Thymus (tissue), 11 donors: Measurements from ENCODE around the gene RAB44. TPM values are rescaled to one million over a fixed set of nuclear protein-coding genes. Genes with fewer than 3 reads are reported as not detected.

ENCODE experiments used
- DNase-seq, 9 donors: peaks; one replicate each; pipeline ENCODE4 v3.0.0-alpha.2; 2013; ENCODE audit warnings: low spot score in 9 of 9, low read depth in 6 of 9, missing footprints in 1 of 9
- H3K27ac ChIP-seq, 2 donors: one replicate each; pipeline ENCODE4 v1.5.1; 2013; ENCODE audit warnings: control low read depth in 1 of 2, low read depth in 1 of 2, low read length in 1 of 2, mild to moderate bottlenecking in 1 of 2, moderate library complexity in 1 of 2
- H3K27me3 ChIP-seq, 2 donors: one replicate each; pipeline ENCODE4 v1.5.1; 2013; ENCODE audit warnings: low read length in 1 of 2; ENCODE audit not compliant: control insufficient read depth in 2 of 2, insufficient read depth in 1 of 2
- H3K36me3 ChIP-seq, 2 donors: one replicate each; pipeline ENCODE4 v1.5.1; 2013; ENCODE audit warnings: low read length in 1 of 2, mild to moderate bottlenecking in 1 of 2, moderate library complexity in 1 of 2; ENCODE audit not compliant: control insufficient read depth in 2 of 2, insufficient read depth in 2 of 2
- H3K4me1 ChIP-seq, 2 donors: one replicate each; pipeline ENCODE4 v1.5.1; 2013; ENCODE audit warnings: low read length in 2 of 2; ENCODE audit not compliant: control insufficient read depth in 2 of 2, insufficient read depth in 2 of 2
- H3K4me3 ChIP-seq, 2 donors: one replicate each; pipeline ENCODE4 v1.5.1; 2013; ENCODE audit warnings: low read length in 2 of 2, control low read depth in 1 of 2, mild to moderate bottlenecking in 1 of 2
- H3K9me3 ChIP-seq, 2 donors: one replicate each; pipeline ENCODE4 v1.5.1; 2013; ENCODE audit warnings: low read length in 1 of 2, mild to moderate bottlenecking in 1 of 2; ENCODE audit not compliant: control insufficient read depth in 2 of 2, insufficient read depth in 1 of 2
- WGBS: extraction: QIAGEN DNeasy Blood & Tissue Kit; methylation state at CpG from one replicate; pipeline ENCODE4 v1.1.7; 2013; 5-methylcytosine and 5-hydroxymethylcytosine counted together
- polyA plus RNA-seq: library from polyadenylated mRNA; stranded (reverse); fragments of 200-250 nt; gene quantifications from one replicate; pipeline ENCODE4 v1.2.3, GENCODE V29; 2013
- total RNA-seq: library from RNA; stranded (reverse); fragments of 120-200 nt; gene quantifications from one replicate; pipeline ENCODE4 v1.2.4, GENCODE V29; 2013
- donor health status: healthy.

Gene RAB44
- total and polyA plus RNA-seq, 2 donors, result 0.27 to 0.28 TPM

DNA sequence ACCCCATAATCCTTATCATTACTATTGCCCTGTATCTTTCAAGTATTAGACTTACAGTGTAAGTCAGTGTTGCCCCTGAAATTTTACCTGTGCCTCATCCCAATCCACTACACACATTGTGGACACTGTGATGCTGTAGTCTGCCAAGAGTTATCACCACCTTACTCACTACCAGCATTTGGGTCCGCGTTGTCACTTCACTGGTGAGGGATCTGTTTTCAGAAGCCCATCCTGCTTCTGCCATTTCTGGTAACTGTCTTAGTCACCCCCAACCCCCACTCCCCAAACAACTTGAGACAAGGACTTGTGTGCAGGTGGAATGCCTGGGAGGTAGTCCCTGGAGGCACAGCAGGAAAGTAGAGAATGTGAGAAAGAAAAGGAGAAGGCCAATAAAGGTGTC, 6.0 kb upstream of the RAB44 start:
- no peak for DNase-seq
- peaks cover 0 to 4% of the 10 kb centered on the region in 2 donors for H3K36me3 ChIP-seq
- H3K4me3 ChIP-seq, result no peak overlapping the region
- peaks cover 0 to 11% of the 10 kb centered on the region in 2 donors for H3K4me1 ChIP-seq
- H3K27ac ChIP-seq, result no peak overlapping the region
- H3K27me3 ChIP-seq, result no peaks in the 10 kb centered on the region
- 97% methylated on average over 2 of the region's 2 CpGs for WGBS
- H3K9me3 ChIP-seq, result no peaks in the 10 kb centered on the region

- peak in 1 of 9 donors; percentile 45 for DNase-seq
- 17% methylated on average over 3 of the region's 3 CpGs for WGBS
- Histone ChIP-seq H3K27ac (no peak overlapping the region), H3K4me3 (no peak overlapping the region), H3K36me3 (no peaks in the 10 kb centered on the region), H3K9me3 (peaks cover 0 to under 1% of the 10 kb centered on the region in 2 donors), H3K27me3 (no peaks in the 10 kb centered on the region), H3K4me1 (peaks cover 0 to 9% of the 10 kb centered on the region in 2 donors)
Observed at GRCh38 chr6:36692220-36692619, 5.4 kb upstream of the RAB44 start.

DNA sequence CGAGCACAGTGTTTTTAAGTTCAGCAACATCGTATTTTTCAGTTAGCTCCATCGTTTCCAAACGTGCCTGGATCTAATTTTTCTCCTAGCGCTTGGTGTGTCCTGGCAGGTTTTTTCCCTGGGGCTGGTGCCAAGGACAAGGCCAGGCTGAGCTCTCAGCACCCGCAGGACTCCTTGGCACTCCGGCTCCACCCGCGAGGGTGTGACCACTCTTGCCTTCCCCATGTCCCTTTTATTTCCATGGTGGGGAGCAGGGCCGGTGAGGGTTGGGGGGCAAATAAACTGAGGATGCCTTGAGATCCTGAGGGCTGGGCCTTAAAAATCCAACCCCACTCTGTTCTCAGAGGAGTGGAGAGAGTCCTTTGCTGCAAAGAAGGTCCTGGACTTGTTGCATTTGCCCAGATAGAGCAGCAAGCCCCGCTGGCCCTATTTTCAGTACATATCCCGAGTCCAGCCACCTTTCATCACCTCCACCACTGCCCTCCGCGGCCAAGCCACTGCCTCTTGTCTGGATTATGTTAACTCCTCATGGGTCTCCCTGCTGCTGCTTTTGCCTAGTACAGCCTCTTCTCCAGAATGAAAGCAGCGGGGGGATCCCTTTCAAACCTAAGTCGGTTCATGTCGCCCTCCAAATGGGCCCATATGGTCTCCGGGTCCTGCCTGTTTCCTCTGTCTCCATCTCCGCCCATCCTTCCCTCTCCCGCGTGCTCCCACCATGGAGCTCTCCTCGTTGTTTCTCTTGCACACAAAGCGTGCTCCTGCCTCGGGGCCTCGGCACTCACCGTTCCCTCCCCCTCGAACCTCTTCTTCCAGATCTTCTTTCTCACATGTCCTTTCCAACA, 4.5 kb upstream of the RAB44 start:
- Histone ChIP-seq H3K27ac (no peak overlapping the region), H3K4me1 (peaks cover 0 to 9% of the 10 kb centered on the region in 2 donors), H3K9me3 (peaks cover 0 to 4% of the 10 kb centered on the region in 2 donors), H3K4me3 (no peak overlapping the region), H3K36me3 (no peaks in the 10 kb centered on the region), H3K27me3 (no peaks in the 10 kb centered on the region)
- DNase-seq, result no peak
- 96% methylated on average over 27 of the region's 27 CpGs for WGBS

DNA sequence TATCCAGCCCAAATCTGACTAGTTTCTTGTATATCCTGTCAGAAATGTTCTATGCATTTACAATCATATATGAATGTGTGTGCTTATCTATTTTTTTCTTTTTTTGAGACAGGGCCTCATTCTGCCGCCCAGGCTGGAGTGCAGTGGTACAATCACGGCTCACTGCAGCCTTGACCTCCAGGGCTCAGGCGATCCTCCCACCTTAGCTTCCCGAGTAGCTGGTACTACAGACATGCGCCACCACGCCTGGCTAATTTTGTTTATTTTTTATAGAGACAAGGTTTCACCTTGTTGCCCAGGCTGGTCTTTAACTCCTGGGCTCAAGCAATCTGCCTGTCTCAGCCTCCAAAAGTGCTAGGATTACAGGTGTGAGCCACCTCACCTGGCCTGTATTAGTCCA, 3.0 kb upstream of the RAB44 start:
- DNase-seq, result no peak
- 98% methylated on average over 6 of the region's 6 CpGs for WGBS
- no peak overlapping the region for H3K27ac ChIP-seq

GRCh38 chr6:36695414-36695813, 2.2 kb upstream of the RAB44 start:
- Histone ChIP-seq H3K4me1 (peaks cover 0 to 9% of the 10 kb centered on the region in 2 donors), H3K27me3 (no peaks in the 10 kb centered on the region), H3K27ac (no peak overlapping the region), H3K36me3 (no peaks in the 10 kb centered on the region), H3K9me3 (peaks cover 0 to 4% of the 10 kb centered on the region in 2 donors), H3K4me3 (no peak overlapping the region)
- 93% methylated on average over 2 of the region's 2 CpGs for WGBS
- DNase-seq, result no peak

More for the DNA sequence above, 3.0 kb upstream of the RAB44 start:
- Histone ChIP-seq H3K4me3 (no peak overlapping the region), H3K36me3 (no peaks in the 10 kb centered on the region), H3K27me3 (no peaks in the 10 kb centered on the region), H3K4me1 (peaks cover 0 to 9% of the 10 kb centered on the region in 2 donors), H3K9me3 (peaks cover 0 to 4% of the 10 kb centered on the region in 2 donors)

GRCh38 chr6:36698196-36698595, 570 bp downstream of the RAB44 start:
- Histone ChIP-seq H3K9me3 (peaks cover 0 to 4% of the 10 kb centered on the region in 2 donors), H3K4me1 (no peaks in the 10 kb centered on the region), H3K27me3 (no peaks in the 10 kb centered on the region), H3K27ac (no peak overlapping the region), H3K4me3 (no peak overlapping the region), H3K36me3 (no peaks in the 10 kb centered on the region)
- 88% methylated on average over 6 of the region's 6 CpGs for WGBS
- no peak for DNase-seq

GRCh38 chr6:36698871-36699271, 1.2 kb downstream of the RAB44 start:
- Histone ChIP-seq H3K27me3 (no peaks in the 10 kb centered on the region), H3K36me3 (no peaks in the 10 kb centered on the region), H3K4me1 (no peaks in the 10 kb centered on the region), H3K27ac (no peak overlapping the region), H3K9me3 (peaks cover 0 to 4% of the 10 kb centered on the region in 2 donors), H3K4me3 (no peak overlapping the region)
- WGBS, result 95% methylated on average over 8 of the region's 8 CpGs
- no peak for DNase-seq

GRCh38 chr6:36699348-36699747, 1.7 kb downstream of the RAB44 start:
- Histone ChIP-seq H3K27ac (no peak overlapping the region), H3K27me3 (no peaks in the 10 kb centered on the region), H3K36me3 (no peaks in the 10 kb centered on the region), H3K9me3 (peaks cover 0 to 4% of the 10 kb centered on the region in 2 donors), H3K4me1 (no peaks in the 10 kb centered on the region), H3K4me3 (no peak overlapping the region)
- no peak for DNase-seq
- 97% methylated on average over 7 of the region's 7 CpGs for WGBS

DNA sequence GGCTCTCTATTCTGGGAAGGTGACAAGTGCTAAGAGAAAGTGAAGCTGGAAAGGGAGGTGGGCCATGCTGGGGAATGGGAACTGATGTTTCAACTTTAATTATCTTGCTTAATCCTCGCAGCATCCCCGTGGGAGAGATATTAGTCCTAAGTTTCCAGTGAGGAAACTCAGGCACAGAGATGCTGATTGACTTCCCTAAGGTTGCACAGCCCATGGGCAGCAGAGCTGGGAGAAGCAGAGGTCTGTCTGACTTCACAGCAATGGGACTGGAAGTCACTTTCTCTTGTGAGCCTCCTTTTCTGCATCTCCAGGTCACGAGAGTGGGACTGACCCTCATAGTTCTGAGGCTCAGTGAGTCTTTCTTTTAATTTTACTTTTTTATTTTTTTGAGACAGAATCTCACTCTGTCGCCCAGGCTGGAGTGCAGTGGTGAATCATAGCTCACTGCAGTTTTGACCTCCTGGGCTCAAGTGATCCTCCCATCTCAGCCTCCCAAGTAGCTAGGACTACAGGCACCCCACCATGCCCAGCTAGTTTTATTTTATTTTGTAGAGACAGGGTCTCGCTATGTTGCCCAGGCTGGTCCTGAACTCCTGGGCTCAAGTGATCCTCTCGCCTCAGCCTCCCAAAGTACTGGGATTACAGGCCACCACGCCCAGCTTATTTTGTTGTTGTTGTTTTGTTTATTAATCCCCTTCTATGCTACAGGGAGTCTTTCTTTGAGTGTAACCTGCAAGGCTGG, 2.6 kb downstream of the RAB44 start:
- Histone ChIP-seq H3K4me1 (no peaks in the 10 kb centered on the region), H3K4me3 (no peak overlapping the region), H3K27me3 (no peaks in the 10 kb centered on the region), H3K36me3 (no peaks in the 10 kb centered on the region), H3K9me3 (peaks cover 0 to 4% of the 10 kb centered on the region in 2 donors), H3K27ac (no peak overlapping the region)
- WGBS, result 98% methylated on average over 7 of the region's 7 CpGs
- DNase-seq, result no peak
